SW 1271 (cell line): ENCODE data around the gene CBLN1.
"Not testable (repeated sequence)": the region's sequence is repeated elsewhere in the genome, so short reads cannot be mapped to it uniquely, and the experiment has no call there.

Experiments used
- DNase-seq, 2 experiments: peaks; one replicate each; lab custom pipeline; 2025; lab: John Stamatoyannopoulos, UW

Gene CBLN1

DNA sequence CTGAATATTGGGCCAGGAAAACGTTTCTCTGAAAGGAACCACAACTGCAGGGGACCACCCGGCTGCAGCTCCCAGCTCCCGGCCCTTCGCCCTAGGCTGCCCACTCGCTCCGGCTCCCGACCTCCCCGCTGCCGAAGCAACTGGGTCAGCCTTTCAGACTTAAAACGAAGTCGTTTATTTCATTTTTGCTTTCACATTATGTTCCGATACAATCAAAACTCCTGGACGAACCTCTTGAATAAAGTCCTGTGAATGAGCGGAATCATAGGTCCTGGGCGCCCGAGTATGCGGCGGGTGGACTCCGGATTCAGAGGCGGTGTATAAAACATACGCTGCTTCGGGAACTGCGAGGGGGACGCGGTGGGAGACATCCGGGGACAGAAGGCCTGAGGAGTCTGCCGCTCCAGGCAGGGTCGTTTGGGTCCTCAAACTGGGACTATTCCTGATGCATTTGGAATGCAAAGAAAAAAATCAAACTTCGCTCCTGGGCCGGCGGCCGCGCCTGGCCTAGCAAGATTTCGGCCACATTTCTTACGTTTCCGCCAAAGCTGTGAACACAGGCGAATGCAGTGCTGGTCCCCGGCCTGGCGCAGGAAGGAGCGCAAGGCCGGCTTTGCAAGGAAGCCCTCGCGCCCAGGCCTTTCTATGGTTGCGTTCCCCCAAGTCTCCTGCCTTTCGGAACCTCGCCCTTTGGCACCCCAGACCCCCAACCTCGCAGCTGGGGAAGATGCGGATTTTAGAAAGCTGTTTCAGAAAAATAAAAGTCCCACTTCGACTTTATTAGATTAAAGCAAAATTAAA, 3.7 kb downstream of the CBLN1 start:
- no peak for DNase-seq

DNA sequence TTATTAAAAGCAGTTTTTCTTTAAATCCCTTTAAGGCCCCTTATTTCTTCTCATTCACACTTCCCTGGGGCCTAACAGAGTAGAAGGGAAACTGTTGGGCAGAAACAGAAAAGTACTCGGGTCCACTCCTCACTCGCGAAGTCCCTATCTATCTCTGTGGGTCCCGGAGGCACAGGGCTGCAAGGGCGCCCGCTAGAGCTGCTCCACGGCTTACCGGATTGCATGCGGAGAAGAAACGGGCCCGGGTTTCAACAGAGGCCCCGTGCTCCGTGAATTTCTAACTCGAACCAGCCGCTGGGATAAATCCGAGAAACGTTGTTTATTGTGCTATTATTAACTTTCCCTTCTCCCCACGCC, 4.3 kb downstream of the CBLN1 start:
- DNase-seq: no peak

DNA sequence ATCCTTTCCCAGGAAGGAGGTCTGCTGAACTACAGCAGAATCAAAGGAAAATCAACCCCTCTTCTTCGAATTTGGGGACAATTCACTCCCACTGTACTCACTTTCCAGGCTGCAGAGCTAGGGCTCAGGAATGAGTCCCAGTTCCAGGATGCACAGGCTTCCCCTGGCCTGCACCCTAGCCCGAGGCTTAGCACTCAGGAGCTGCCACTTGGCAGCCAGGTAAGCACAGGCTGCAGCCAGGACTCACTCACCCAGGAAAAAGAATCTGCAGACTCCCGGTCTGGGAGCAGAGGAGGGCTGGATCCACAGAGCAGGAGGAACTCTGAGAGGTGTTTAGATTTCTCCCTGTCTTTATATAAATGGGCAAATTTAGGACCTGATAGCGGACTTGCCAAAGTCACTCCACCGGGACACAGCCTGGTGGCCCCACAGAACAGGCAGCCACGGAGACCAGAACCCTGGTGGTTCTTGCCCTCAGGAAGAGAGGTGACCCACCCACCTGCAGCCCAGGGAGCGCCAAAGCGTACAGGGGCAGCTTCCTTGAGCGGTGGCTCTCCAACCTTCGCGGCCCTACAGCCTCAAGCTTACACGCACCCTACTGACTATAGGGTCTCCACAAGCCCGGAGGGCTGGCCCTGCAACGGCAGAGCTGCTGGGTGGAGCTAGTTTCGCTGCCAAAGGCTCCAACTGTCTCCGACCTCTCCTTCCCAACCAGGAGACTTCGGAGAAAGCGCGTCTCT, 4.8 kb downstream of the CBLN1 start:
- DNase-seq: no peak

DNA sequence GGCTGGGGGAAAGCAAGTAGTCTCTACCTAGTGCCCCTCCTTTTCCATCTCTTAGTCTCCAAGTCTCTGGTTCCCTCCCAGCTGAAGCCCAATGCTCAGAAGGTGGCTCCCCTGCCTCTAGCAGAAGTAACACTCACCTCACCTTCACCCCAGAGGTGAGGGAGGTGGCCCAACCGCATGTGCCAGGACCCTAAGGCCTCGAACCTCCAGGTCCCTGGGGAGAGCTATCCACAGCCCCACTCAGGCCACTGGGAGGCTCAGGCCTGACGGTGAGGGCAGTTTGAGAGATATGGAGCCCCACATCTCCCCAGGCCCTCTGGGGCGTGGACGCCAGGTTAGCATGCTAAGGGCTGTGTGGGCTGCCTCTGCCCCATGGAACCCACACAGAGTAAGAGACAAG, 5.8 kb downstream of the CBLN1 start:
- DNase-seq: no peak

DNA sequence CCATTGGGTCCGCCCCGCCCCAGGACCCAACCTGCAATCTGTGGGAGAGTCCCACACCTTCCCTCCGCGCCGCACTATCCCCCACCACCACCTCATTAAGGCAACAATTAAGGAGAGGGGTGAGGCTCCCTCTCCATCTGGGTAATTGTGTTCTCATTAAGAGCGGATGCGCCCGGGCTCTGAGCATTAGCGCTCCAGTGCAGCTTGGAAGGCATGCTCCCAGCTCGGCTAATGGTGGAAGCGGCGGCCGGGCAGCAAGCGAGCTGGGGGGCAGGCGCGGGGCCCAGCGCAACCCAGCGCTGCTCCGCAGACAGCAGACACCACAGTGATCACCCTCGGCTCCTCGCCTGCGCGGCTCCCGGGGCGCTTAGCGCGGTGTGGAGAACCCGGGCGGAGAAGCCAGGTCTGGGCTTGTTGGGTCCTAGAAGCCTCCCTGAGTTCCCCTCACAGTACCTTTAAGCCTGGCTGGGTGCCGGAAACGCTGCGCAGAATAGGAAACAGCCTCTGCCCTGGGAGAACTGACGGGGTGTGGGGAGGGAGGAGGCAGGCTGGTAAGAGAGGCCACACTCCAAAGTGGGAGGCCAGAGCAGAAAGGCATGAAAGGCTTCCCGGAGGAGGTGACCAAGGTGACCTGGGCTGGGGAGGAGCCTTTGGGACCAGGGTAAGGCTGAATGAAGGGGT, 6.4 kb downstream of the CBLN1 start:
- DNase-seq: no peak

DNA sequence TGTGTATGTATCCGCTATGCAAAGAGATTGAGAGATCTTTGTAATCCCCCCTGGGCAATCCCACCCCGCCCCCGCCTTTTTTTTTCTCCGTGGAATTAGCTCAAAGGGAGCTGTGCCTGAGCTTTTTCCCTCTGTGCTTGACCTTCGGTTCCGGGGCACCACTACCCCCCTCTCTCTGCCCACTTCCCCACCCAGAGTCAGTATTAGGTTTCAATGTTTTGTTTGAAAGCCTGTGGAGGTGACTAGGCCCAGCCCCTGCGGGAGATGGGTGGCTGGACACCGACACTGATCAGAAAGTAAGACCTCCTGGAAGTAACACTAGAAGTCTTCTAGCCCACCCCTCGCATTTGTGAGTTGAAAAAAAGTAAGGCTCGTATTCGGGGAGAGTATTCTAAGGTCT, 7.0 kb downstream of the CBLN1 start:
- DNase-seq: no peak

DNA sequence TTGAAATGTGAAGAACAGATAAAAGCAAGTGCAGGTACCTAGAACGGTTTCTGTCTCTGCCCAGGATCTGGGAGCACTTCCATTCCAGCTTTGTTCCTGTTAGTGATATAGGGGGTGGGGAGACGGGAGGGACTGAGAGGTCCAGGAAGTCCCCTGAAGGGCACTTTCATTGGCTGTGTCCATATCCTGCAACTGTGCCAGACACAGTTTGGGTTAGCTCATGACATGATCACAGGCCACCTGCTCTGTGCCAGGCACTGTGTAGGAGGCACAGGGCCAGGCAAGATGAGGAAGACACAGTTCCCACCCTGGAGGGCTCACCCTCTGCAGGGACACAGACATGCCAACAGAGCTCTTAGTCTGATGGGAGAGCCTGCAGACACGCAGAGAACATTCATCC, 7.9 kb downstream of the CBLN1 start:
- no peak for DNase-seq

DNA sequence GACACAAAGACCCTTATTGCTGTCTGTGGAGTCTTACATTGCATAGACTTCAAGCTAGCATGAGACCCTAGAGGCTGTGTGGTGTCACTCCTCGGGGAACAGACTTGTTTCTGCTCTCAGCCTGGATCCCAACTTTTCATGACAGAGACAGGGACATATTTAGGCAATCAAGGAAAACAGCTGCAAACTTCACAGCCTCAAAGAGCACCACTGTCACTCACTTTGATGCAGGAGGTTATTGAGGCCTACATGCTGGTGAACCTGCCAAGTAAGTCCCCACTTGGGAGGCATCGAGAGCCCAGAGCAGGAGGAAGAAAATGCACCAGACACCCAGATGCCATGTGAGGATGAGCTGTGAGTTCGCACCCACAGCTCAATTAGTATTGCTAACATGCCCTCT, 10.3 kb downstream of the CBLN1 start:
- DNase-seq: no peak

DNA sequence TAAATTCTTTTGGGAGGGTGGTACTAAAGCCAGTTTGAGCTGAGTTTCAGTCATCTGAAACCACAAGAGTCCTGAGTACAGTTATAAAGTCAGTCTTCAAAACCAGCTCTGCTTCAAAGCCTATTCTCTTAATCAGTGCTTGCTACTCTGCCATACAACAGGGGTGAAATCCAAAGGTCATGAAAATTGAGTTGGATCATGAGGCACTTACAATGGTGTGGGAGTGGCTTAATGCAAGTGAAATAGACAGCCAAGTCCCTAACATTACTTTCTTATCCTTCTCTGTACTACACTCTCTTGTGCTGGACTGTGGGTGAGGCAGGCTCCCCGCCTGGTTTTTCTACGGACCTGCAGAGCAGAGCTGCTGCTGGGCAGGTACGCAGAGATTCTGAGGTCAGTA, 12.4 kb downstream of the CBLN1 start:
- no peak for DNase-seq

DNA sequence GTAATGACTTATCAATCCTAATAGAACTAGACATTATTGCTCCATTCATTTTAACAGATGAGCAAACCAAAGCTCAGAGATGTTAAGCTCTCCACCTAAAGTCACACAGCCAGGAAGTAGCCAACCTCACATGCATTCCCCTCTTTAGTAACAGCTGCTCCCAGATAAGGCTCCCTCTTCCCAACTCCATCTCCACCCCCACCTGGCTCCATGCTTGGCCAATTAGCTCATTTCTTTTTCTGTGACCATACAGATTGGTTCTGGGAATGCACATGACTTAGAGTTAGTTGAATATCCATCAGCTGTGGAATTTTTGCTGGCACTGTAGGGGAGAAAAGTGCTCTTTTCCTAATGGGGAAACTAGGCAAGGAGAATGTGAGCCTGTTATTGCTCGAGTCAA, 13.0 kb downstream of the CBLN1 start:
- no peak for DNase-seq

DNA sequence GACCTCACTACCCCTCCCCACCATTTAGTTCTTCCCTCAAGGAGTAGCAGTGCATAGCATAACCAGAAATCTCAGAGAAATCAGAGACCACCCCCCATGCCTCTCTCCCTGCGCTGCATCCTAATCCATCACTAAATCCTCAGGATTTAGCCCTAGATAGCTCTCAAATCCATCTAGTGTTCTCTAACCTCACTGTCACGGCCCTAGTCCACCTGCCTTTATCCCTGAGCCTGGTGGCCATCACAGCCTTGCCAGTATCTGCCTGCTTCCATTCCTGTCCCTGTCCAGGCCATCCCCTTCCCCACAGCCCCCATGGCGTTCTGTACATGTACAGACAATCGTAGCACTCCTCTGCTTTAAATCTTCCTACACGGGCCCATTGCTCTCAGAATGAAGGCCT, 19.1 kb downstream of the CBLN1 start:
- no peak for DNase-seq

DNA sequence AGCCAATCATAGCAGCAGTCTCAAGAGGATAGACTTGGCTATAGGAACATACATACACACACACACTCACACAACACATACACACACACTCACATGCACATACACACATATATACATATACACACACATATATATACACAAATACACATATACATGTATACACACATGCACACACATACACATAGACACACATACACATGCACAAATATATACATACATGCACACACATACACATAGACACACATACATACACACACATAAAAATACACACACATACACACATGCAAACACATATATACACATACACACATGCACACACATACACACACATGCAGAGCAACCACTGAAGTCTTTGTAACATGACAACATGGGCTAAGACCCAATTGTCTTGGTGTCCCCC, 19.7 kb downstream of the CBLN1 start:
- no peak for DNase-seq

DNA sequence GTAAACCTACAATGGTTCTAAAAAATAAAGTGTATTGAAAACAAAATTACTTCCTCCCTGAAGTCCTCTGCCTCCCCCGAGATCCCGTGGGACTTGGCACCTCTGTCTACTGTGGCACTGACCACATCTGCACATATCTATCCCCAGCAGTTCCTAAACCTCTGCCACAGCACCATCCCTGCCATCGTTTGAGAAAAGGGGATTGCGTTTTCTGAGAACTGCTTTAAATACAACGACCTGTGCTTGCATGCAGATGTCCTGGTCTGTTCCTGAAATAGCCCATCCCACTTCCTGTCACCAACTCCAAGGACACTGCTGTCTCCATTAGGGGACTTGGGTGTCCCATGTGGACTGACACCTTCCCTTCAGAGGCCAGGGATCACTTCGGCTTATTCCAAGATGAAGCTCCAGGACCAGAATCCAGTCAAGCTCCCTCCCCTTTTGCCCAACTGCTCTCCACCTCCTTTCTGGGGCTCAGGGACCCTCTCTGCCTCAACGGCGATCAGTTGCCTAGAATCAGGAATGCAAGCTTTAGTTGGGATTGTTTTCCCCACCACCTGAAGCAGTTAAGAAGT, 20.6 kb downstream of the CBLN1 start:
- no peak for DNase-seq

DNA sequence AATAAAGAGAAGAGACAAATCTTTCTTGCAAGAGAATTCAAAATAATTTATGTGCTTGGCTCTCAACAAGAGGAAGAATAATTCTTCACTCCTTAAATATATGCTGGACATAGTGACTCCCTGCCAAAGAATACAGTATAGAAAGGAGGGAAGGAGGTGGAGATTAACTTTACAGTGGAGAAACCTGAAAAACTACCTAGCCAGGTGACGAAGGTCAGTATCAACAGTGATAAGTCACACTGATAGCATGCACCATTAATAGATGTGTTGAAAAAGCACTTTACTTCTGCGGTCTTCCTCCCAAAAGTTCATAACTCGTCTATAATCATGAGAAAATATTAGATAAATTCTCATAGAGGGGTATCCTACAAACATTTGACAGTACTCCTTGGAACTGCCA, 21.4 kb downstream of the CBLN1 start:
- DNase-seq: no peak

DNA sequence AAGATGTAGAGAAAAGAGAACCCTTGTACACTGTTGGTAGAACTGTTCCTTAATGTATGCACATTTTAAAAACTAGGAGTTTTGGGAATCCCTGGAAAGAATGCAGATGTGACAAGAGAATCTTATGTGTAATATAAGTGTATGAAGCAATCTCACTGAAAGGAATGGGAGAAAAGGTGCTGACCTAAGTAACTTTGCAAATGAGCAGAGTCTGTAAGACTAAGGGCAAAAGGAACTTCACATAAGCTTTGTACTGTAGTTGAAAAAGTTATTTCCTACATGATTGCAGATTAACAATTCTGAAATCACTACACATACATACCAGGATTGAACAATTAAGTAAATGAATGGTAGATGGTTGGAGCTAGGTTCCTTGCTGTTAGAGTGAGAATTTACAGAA, 22.3 kb downstream of the CBLN1 start:
- no peak for DNase-seq

DNA sequence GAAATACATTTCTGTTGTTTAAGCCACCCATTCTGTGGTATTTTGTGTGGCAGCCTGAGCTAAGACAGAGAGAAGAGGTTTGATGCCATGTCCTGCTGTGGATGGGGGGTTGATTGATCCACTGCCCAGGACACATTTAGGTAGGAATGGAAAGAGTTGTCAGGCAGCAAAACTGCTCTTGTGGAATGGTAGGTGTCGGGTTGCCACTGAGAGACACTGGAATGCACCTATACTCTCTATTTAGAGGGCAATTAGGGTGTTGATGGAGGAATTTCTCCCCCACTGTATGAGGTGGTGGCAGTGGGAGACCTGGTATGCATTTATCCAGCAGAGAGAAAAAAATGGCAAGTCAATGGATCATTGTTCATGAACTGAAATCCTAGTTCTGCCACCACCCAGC, 30.9 kb downstream of the CBLN1 start:
- no peak for DNase-seq

DNA sequence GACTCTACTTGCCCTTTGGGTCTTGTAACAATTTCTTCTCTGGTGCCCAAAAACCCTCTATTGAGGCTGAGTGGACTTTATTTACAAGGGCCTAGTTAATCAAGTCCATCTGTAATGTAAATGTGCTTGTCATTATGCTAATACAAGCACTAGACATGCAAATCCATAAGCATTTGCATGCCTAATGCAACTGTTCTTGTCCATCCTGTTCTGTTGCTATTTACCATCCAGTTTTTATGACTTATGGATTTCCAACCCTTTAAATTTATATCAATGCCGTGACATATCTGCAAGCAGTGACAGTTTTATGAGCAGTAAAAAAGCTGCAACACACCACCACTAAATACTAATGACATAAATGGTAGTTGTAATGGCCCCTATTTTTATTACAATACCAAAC, 33.4 kb downstream of the CBLN1 start:
- no peak for DNase-seq

DNA sequence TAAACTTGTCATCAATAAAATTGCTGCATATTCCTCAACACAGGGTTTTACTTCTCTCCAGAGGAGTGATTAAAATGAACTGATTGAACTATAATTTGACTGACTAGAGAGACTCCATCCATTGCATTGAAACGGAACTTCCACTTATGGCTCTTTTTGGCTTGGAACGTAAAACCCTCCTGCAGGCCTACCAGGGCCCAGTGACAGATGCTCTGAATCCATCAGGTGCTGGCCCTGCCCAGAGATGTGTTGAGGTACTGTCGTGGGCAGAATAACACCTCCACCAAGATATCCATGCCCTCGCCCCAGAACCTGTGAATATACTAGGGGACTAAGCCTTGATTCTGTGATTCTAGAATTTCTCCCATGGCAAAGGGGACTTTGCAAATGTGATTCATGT, 45.4 kb downstream of the CBLN1 start:
- DNase-seq: no peak

DNA sequence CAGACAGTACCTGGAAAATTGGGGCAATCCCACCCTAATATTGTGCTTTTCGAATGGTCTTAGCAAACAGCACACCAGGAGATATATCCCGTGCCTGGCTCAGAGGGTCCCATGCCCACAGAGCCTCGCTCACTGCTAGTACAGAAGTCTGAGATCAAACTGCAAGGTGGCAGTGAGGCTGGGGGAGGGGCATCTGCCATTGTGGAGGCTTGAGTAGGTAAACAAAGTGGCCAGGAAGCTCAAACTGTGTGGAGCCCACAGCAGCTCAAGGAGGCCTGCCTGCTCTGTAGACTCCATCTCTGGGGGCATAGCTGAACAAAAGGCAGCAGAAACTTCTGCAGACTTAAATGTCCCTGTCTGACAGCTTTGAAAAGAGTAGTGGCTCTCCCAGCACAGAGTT, 53.3 kb downstream of the CBLN1 start:
- not testable (repeated sequence) for DNase-seq
